Measurements from ENCODE around the gene WNT9A.
A peak's percentile ranks its signal among the peaks of the same experiment; 100 is the strongest.

Gene WNT9A

DNA sequence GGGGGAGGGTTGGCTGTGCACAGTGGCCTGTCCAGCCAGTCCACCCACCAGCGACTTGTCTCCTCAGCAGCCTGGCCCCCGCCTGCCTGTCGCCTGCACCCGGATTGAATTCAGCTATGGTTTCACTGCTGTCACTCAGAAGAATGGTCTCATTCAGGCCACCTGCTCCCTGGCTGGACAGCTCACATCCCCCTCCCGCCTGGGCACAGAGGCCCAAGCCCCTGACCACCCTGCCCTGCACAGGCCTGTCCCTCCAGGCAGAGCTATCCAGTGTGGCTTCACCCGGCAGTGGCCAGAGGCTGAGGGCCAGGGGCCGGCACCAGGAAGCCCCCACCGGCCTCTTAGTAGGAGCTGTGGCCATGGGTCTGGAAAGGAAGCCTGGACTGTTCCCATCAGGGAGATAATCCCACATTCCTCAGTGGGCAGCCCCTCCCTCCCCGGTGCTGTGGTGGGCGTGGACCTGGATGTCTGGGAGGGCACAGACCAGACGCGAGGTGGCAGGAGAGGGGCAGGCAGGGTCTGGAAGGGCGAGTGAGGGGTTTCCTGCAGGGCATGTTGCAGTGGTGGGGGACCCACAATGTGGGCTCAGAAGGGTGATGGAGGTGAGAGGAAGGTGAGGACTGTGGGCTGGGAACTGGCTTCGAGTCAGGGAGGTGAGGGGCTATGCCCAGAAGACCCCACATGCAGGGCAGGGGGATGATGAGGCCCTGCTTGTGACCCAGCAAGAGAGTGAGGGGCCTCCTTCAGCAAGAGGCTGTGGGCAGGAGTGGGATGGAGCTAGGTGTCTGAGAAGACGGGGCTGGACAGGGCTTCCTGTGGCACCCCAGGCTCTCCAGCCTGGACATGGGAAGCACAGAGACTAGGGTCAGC lies 30.4 kb downstream of the WNT9A start:
- no peak overlapping the region for H3K4me3 ChIP-seq (ENCODE audit: low read depth, low read length)
- TF ChIP-seq, protein P1, sequence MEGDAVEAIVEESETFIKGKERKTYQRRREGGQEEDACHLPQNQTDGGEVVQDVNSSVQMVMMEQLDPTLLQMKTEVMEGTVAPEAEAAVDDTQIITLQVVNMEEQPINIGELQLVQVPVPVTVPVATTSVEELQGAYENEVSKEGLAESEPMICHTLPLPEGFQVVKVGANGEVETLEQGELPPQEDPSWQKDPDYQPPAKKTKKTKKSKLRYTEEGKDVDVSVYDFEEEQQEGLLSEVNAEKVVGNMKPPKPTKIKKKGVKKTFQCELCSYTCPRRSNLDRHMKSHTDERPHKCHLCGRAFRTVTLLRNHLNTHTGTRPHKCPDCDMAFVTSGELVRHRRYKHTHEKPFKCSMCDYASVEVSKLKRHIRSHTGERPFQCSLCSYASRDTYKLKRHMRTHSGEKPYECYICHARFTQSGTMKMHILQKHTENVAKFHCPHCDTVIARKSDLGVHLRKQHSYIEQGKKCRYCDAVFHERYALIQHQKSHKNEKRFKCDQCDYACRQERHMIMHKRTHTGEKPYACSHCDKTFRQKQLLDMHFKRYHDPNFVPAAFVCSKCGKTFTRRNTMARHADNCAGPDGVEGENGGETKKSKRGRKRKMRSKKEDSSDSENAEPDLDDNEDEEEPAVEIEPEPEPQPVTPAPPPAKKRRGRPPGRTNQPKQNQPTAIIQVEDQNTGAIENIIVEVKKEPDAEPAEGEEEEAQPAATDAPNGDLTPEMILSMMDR (conservative IDR thresholded peaks at IDR 0.05; ENCODE audit: low read depth, low read length), result no peak
- DNase-seq (ENCODE audit: low read depth), result no peak

DNA sequence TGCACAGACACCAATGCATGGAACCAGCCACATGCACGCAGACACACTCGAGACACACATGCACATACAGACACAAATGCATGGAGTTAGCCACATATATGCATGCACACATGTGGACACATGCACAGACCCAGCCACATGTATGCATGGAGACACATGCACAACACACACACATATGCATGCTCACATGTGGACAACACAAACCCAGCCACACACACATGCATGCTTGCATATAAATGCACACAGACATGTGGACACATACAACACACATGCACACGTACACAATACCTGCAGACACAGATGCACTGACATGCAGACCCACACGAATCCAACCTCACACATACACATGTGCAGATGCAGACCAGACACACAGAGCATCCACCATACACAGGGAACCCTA lies 31.1 kb downstream of the WNT9A start:
- H3K4me3 ChIP-seq (ENCODE audit: low read depth, low read length), result no peak overlapping the region
- DNase-seq (ENCODE audit: low read depth), result no peak
- TF ChIP-seq, protein P1 (conservative IDR thresholded peaks at IDR 0.05; ENCODE audit: low read depth, low read length), result no peak

DNA sequence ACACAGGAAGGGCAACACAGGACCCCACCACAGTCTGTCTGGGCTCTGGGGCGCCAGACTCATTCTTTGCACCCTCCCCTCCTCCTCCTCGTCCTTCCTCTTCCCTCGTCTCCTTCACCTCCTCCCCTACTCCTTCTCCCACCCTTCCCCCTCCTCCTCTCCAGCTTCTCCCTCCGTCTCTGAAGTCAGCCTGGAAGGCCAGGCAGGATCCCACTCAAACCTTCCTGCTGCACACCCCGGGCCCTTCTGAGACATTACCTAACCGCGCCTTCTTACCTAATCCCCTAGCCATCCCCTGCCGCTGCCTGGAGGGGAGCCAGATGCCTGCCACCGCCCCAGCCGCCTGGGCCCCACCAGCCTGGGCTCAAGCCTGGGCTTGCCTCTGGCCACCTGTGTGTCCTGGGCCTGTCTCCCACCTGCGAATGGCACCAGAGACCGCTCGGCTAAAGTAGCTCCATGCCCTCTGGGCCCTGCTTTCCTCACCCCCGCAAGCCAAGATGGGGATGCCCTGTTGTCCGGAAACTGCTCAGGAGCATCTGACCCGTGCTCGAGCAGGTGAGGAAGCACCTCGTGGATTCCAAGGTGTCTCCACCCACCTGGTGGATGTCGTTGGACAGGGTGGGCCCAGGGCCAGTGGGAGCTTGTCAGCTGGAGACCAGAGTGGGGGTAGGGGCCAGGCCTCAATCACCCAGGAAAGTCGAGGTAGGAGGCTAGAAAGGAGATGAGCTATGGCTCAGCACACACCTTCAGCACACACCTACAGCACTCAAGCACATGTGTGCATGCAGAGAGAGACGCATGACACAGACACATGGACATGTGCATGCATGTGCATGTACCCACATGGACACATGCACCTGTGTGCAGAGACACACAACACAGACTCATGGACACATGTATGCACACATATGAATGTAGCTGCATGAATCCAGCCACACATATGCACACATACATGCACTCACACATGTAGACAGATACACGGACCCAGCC lies 31.9 kb downstream of the WNT9A start:
- no peak overlapping the region for H3K4me3 ChIP-seq (ENCODE audit: low read depth, low read length)
- no peak for DNase-seq (ENCODE audit: low read depth)
- TF ChIP-seq, protein P1 (conservative IDR thresholded peaks at IDR 0.05; ENCODE audit: low read depth, low read length), result no peak

DNA sequence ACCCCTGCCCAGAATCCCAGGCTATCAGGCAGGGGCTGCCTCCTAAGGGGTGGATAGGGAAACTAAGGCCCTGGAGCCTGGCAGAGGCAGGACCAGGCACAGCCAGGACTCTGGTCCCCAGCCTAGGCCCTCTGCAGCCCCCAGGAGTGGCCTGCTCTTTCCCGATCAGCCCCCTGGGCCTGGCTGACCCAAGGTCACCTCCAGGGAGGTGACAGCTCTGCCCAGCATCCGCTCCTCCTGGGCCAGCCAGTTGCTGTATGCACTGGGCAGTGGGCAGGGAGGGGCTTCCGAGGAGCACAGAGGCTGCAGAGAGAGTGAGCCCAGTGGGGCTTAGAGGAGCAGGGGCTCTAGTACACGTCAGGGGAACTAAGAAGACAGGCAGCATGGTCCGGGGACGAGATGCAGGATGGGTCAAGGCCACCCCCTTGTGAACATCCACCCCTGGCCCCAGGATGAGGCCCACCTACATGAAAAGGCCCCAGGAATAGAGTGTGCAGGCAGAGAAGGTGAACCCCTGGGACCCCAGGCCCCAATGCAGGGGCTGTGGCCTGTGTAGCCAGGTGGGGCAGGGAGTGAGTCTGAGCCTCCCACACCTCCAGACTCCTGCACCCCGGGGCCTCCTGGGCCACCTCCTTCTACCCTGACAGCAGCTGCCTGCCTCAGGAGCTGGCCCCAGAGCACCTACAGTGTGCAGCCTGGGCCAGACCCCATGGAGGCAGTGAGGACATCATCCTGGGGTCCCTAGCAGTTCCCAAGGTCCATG lies 32.8 kb downstream of the WNT9A start:
- TF ChIP-seq, protein P1 (conservative IDR thresholded peaks at IDR 0.05; ENCODE audit: low read depth, low read length), result no peak
- H3K4me3 ChIP-seq (ENCODE audit: low read depth, low read length), result no peak overlapping the region
- no peak for DNase-seq (ENCODE audit: low read depth)

DNA sequence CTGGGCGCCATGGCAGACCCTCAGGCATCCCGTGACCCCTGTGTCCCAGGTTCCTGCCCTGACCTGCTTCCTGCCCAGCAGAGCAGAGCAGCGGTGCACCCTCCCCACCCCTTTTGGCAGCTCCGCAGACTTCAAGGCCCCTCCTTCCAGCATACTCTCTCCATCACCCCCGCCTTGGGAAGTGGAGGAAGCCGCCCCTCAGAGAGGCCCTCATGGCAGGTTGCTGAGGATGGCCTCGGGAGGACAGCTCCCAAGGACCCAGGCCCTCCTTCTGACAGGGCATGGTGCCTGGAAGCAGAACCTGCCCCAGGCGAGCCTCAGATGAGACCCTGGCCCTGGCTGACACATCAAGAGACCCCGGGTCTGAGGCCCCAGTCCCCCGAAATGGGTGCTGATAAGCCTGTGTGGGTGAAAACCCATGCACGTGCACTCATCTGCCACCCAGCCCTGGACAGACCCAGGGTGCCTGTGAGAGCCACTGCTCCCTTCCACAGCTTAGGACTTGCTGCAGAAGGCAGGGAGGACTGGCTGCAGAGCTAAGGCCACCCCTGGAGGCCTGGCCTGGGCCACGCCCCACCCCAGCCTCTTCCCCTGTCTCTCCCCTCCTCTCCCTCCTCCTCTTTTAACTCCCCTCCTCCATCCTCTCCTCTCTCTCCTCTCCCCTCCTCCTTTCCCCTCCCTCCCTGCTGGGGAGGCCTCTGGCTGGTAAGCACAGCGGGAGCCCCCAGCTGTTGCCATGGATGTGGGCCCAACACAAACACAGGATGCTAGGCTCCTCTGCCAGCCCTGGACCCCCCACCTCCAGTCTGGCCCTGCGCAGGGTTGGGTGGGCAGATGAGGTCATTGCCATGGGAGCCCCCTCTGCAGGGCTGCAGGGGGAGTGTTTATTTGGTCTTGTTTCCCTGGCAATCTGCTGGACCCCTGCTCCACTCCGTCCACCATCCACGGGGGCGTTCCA lies 33.7 kb downstream of the WNT9A start:
- TF ChIP-seq, protein P1 (conservative IDR thresholded peaks at IDR 0.05; ENCODE audit: low read depth, low read length), result no peak
- peak; percentile 58 for DNase-seq (ENCODE audit: low read depth)
- no peak overlapping the region for H3K4me3 ChIP-seq (ENCODE audit: low read depth, low read length)

DNA sequence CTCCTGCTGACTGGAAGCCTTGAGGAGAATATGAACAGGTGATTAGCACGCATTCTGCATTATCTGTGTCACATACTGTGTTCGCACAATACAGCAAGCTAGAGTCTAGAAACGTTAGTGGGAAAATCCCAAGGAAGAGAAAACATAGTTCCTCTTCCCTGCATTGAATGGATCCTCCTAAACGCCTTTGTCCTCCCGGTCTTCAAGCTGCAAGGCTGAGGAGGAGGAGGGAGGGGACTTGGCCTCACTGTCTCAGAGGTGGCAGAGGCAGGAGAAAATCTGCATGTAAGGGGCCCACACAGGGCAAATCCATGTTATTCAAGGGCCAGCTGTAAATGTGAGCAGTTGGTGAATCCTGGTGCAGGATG lies 34.4 kb downstream of the WNT9A start:
- TF ChIP-seq, protein P1 (conservative IDR thresholded peaks at IDR 0.05; ENCODE audit: low read depth, low read length), result no peak
- no peak overlapping the region for H3K4me3 ChIP-seq (ENCODE audit: low read depth, low read length)
- no peak for DNase-seq (ENCODE audit: low read depth)
